ENCODE data around the gene ADGRA1.

DNA sequence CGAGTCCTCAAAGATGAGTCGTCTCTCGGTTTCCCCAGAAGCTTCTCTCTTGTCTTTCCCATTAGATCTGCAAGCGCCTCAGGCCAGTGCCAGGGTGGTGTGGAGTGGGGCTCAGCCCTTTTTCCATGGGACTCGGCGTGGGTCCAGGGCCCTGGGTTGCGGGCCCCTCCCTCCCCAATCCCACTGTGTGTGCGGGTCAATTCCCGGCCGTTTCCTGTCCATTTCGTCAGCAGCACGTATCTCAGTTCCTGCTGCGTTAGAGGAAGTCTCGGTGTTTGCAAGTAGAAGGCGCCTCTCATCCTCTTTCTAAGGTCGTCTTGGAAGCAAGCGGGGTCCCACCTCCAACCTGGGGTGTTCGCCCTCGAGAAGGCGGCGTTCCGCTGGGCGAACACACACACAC lies 25.1 kb upstream of the ADGRA1 start:
- TF ChIP-seq CTCF (IDR thresholded peaks at IDR 0.05) = no peak
- TF ChIP-seq RNF2 (IDR thresholded peaks at IDR 0.05; ENCODE audit: borderline replicate concordance, low read depth) = no peak
- TF ChIP-seq PHF8 (IDR thresholded peaks at IDR 0.05; ENCODE audit: borderline replicate concordance, low read depth) = no peak
- no peak for TF ChIP-seq POLR2A (IDR thresholded peaks at IDR 0.05; ENCODE audit: low read length)
- TF ChIP-seq RFX5 (IDR thresholded peaks at IDR 0.05) = no peak
- no peak for TF ChIP-seq TP53 (CRISPR knock-in tag; IDR thresholded peaks at IDR 0.05)
- no peak for TF ChIP-seq SMC3 (IDR thresholded peaks at IDR 0.05)
- TF ChIP-seq, protein P1, sequence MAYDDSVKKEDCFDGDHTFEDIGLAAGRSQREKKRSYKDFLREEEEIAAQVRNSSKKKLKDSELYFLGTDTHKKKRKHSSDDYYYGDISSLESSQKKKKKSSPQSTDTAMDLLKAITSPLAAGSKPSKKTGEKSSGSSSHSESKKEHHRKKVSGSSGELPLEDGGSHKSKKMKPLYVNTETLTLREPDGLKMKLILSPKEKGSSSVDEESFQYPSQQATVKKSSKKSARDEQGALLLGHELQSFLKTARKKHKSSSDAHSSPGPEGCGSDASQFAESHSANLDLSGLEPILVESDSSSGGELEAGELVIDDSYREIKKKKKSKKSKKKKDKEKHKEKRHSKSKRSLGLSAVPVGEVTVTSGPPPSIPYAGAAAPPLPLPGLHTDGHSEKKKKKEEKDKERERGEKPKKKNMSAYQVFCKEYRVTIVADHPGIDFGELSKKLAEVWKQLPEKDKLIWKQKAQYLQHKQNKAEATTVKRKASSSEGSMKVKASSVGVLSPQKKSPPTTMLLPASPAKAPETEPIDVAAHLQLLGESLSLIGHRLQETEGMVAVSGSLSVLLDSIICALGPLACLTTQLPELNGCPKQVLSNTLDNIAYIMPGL (CRISPR knock-in tag; IDR thresholded peaks at IDR 0.05; ENCODE audit: borderline replicate concordance) = no peak
- no peak for TF ChIP-seq JUN (IDR thresholded peaks at IDR 0.05)
- TF ChIP-seq BHLHE40 (IDR thresholded peaks at IDR 0.05; ENCODE audit: low read depth, low read length) = no peak
- no peak for TF ChIP-seq RAD21 (conservative IDR thresholded peaks at IDR 0.05 in 1 of 2, IDR thresholded peaks at IDR 0.05 in 1 of 2)
- TF ChIP-seq FOSL2 (IDR thresholded peaks at IDR 0.05) = no peak
- no peak for TF ChIP-seq FOSL2 (CRISPR knock-in tag; IDR thresholded peaks at IDR 0.05)
